GM12801 (cell line): ENCODE results near the gene LDB2.

Source experiments
- CTCF ChIP-seq: IDR thresholded peaks from one replicate; pipeline ENCODE4 v1.5.1; 2011; ENCODE audit warnings: control low read depth; ENCODE audit not compliant: insufficient read length; ENCODE audit errors: extremely low read depth

The LDB2 gene

GRCh38 chr4:16598597-16599206 is 299.7 kb downstream of the LDB2 start:
- TF ChIP-seq CTCF, result no peak

- TF ChIP-seq CTCF, result no peak
Measured at GRCh38 chr4:16597845-16598596, 300.4 kb downstream of the LDB2 start.

- no peak for TF ChIP-seq CTCF
Measured at GRCh38 chr4:16597443-16597842, 301.0 kb downstream of the LDB2 start.

DNA sequence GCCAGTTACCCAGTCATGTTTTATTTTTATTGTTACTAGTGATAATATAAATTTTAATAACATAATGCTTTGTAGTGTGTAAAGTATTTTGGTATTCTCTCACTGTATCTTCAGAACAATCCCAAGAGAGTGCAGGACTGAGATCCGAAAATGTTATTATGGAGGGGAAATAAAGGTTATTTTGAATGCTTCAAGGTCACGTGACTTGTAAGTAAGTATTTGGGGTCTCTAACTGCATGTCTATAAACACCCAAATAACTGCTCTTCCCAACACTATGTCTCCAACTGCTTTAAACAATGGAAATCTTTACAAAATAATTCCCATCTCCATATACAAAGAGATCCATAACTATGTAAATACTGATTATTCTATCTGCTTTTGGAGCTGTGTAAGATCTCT is 302.2 kb downstream of the LDB2 start:
- no peak for TF ChIP-seq CTCF

DNA sequence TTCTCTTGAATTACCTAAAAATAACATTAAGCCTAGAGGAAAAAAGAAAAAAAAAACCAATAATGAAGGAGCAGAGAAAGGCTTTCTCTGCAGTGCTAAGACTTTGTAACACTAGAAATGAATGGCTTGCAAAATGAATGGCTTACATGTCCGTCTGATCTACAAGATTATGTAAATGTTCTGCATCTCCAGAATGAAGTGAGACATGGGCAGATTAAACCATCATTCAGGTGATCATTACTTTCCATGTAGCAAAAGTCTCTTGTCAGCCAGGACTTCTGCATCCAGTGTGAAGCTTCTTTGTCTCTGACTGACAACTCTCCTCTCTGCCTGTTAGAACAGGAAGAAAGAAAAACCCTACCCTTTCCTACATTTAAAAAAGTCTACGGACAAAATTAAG is 304.3 kb downstream of the LDB2 start:
- no peak for TF ChIP-seq CTCF

DNA sequence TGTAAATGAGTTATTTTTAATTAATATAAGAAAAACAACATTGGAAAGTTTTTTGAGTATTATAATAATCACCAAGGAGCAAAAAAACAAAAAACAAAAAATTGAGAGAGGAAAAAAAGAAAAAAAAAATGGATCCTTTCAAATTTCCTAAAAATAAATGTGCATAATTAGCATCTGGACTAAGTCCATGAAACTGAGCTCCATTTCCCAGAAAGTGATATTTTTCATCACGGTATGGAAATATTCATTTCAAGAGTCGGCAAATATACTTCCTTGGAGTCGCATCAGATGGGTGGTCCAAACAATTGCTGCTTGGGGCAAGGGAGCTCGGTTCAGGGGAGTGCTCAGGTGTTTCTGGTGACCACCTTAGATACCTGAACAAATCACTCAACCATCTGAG is 305.1 kb downstream of the LDB2 start:
- TF ChIP-seq CTCF, result no peak

DNA sequence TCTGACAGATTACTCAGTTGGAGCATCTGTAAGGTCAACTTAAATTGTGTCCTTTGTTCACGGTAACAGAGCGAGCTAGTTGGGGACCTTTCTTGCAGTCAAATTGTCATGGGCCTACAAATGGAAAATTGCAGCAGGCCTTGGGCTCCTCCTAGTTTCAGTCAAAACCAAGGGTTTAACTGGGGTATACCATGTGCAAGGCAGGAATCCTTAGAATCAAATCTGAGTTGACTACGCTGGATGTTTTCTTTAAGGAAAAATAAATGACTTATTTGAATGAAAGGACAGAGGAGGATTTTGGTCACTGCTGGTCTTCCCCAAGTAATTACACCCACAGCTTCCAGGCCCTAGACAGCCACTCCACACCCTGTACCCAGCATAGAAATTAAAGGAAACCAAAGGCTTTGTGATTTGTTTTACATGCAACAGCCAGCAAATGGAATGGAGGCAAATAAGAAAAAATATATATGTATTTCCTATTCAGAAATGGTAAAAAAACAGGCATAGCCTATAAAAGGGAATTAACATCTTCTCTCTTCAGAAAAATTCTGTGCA is 307.1 kb downstream of the LDB2 start:
- TF ChIP-seq CTCF, result no peak
